Subcutaneous abdominal adipose tissue (tissue), 5 donors: ENCODE measurements around the gene SORD.
"Not testable (repeated sequence)": the region's sequence is repeated elsewhere in the genome, so short reads cannot be mapped to it uniquely, and the experiment has no call there.

Experiments
- H3K27ac ChIP-seq: one replicate; pipeline ENCODE4 v1.7.0; 2013; ENCODE audit warnings: low read depth, mild to moderate bottlenecking, inconsistent platforms, low read length, moderate library complexity
- H3K27me3 ChIP-seq, 5 donors: one replicate each; pipeline ENCODE4 v1.7.0; 2013; ENCODE audit warnings: low read length in 5 of 5, inconsistent platforms in 1 of 5; ENCODE audit not compliant: control insufficient read depth in 5 of 5, insufficient read depth in 4 of 5
- H3K36me3 ChIP-seq, 5 donors: one replicate each; pipeline ENCODE4 v1.7.0; 2013; ENCODE audit warnings: low read length in 5 of 5; ENCODE audit not compliant: control insufficient read depth in 5 of 5, insufficient read depth in 5 of 5
- H3K4me1 ChIP-seq, 5 donors: one replicate each; pipeline ENCODE4 v1.7.0; 2013; ENCODE audit warnings: low read length in 5 of 5, mild to moderate bottlenecking in 3 of 5, moderate library complexity in 1 of 5; ENCODE audit not compliant: control insufficient read depth in 5 of 5, insufficient read depth in 5 of 5
- H3K4me3 ChIP-seq, 5 donors: one replicate each; pipeline ENCODE4 v1.7.0; 2013; ENCODE audit warnings: low read length in 5 of 5, low read depth in 1 of 5
- H3K9ac ChIP-seq, 5 donors: one replicate each; pipeline ENCODE4 v1.7.0; 2013; ENCODE audit warnings: low read length in 5 of 5, mild to moderate bottlenecking in 4 of 5, moderate library complexity in 3 of 5
- H3K9me3 ChIP-seq, 5 donors: one replicate each; pipeline ENCODE4 v1.7.0; 2013; ENCODE audit warnings: low read length in 5 of 5; ENCODE audit not compliant: control insufficient read depth in 5 of 5
- donor health status: healthy.
- donor health status: healthy.
- donor health status: healthy.
- donor health status: healthy.
- donor health status: healthy.

SORD gene

GRCh38 chr15:45094358-45094730 lies 71.3 kb downstream of the SORD start:
- Histone ChIP-seq H3K27ac (no peak overlapping the region), H3K36me3 (no peaks in the 10 kb centered on the region), H3K4me3 (no peak overlapping the region), H3K9me3 (no peaks in the 10 kb centered on the region), H3K27me3 (peaks cover 0 to 5% (median 0%) of the 10 kb centered on the region in 5 donors), H3K9ac (no peak overlapping the region), H3K4me1 (no peaks in the 10 kb centered on the region)

GRCh38 chr15:45095661-45096060 lies 72.7 kb downstream of the SORD start:
- H3K27ac ChIP-seq, result no peak overlapping the region
- H3K9ac ChIP-seq, result no peak overlapping the region
- H3K4me3 ChIP-seq, result no peak overlapping the region
- H3K4me1 ChIP-seq, result no peaks in the 10 kb centered on the region
- no peaks in the 10 kb centered on the region for H3K36me3 ChIP-seq
- H3K27me3 ChIP-seq, result peaks cover 0 to 5% (median 0%) of the 10 kb centered on the region in 5 donors
- H3K9me3 ChIP-seq, result no peaks in the 10 kb centered on the region

GRCh38 chr15:45097466-45097865 lies 74.5 kb downstream of the SORD start:
- no peak overlapping the region for H3K4me3 ChIP-seq
- no peaks in the 10 kb centered on the region for H3K36me3 ChIP-seq
- H3K27me3 ChIP-seq, result peaks cover 0 to 3% (median 0%) of the 10 kb centered on the region in 5 donors
- H3K9me3 ChIP-seq, result no peaks in the 10 kb centered on the region
- H3K27ac ChIP-seq, result no peak overlapping the region
- H3K9ac ChIP-seq, result no peak overlapping the region
- H3K4me1 ChIP-seq, result no peaks in the 10 kb centered on the region

GRCh38 chr15:45099549-45100165 lies 76.7 kb downstream of the SORD start:
- Histone ChIP-seq H3K9me3 (no peaks in the 10 kb centered on the region), H3K27me3 (peaks cover 0 to under 1% (median 0%) of the 10 kb centered on the region in 5 donors)

GRCh38 chr15:45100884-45101625 lies 78.1 kb downstream of the SORD start:
- no peaks in the 10 kb centered on the region for H3K4me1 ChIP-seq

More at GRCh38 chr15:45099549-45100165, 76.7 kb downstream of the SORD start:
- H3K4me1 ChIP-seq, result no peaks in the 10 kb centered on the region
- H3K4me3 ChIP-seq, result no peak overlapping the region
- no peak overlapping the region for H3K9ac ChIP-seq
- H3K36me3 ChIP-seq, result no peaks in the 10 kb centered on the region
- no peak overlapping the region for H3K27ac ChIP-seq

GRCh38 chr15:45101749-45102148 lies 78.8 kb downstream of the SORD start:
- H3K4me3 ChIP-seq, result no peak overlapping the region
- H3K9ac ChIP-seq, result no peak overlapping the region
- peaks cover 0 to 7% (median 0%) of the 10 kb centered on the region in 5 donors for H3K27me3 ChIP-seq
- H3K9me3 ChIP-seq, result no peaks in the 10 kb centered on the region
- no peaks in the 10 kb centered on the region for H3K4me1 ChIP-seq
- no peaks in the 10 kb centered on the region for H3K36me3 ChIP-seq
- H3K27ac ChIP-seq, result no peak overlapping the region

More at GRCh38 chr15:45100884-45101625, 78.1 kb downstream of the SORD start:
- Histone ChIP-seq H3K9ac (no peak overlapping the region), H3K27me3 (no peaks in the 10 kb centered on the region), H3K9me3 (no peaks in the 10 kb centered on the region), H3K27ac (no peak overlapping the region), H3K4me3 (no peak overlapping the region), H3K36me3 (no peaks in the 10 kb centered on the region)

GRCh38 chr15:45102226-45102625 lies 79.2 kb downstream of the SORD start:
- no peak overlapping the region for H3K9ac ChIP-seq
- H3K4me1 ChIP-seq, result no peaks in the 10 kb centered on the region
- no peak overlapping the region for H3K4me3 ChIP-seq
- no peak overlapping the region for H3K27ac ChIP-seq
- no peaks in the 10 kb centered on the region for H3K9me3 ChIP-seq
- peaks cover 0 to 8% (median 0%) of the 10 kb centered on the region in 5 donors for H3K27me3 ChIP-seq
- H3K36me3 ChIP-seq, result no peaks in the 10 kb centered on the region

GRCh38 chr15:45104170-45104569 lies 81.2 kb downstream of the SORD start:
- not testable (repeated sequence) for H3K36me3 ChIP-seq, H3K9me3 ChIP-seq, H3K4me3 ChIP-seq, H3K9ac ChIP-seq, H3K4me1 ChIP-seq, H3K27ac ChIP-seq
- H3K27me3 ChIP-seq, result peaks cover 0 to 19% (median 9%) of the 10 kb centered on the region in 5 donors

GRCh38 chr15:45105586-45105985 lies 82.6 kb downstream of the SORD start:
- H3K27ac ChIP-seq, result no peak overlapping the region
- H3K9ac ChIP-seq, result no peak overlapping the region
- peaks cover 9 to 33% (median 22%) of the 10 kb centered on the region in 5 donors for H3K27me3 ChIP-seq
- no peaks in the 10 kb centered on the region for H3K4me1 ChIP-seq
- H3K4me3 ChIP-seq, result no peak overlapping the region
- H3K9me3 ChIP-seq, result no peaks in the 10 kb centered on the region
- no peaks in the 10 kb centered on the region for H3K36me3 ChIP-seq

GRCh38 chr15:45106002-45106790 lies 83.2 kb downstream of the SORD start:
- no peak overlapping the region for H3K9ac ChIP-seq
- H3K4me3 ChIP-seq, result no peak overlapping the region
- H3K27me3 ChIP-seq, result peaks cover 9 to 35% (median 22%) of the 10 kb centered on the region in 5 donors
- no peaks in the 10 kb centered on the region for H3K9me3 ChIP-seq
- H3K36me3 ChIP-seq, result no peaks in the 10 kb centered on the region
- H3K4me1 ChIP-seq, result no peaks in the 10 kb centered on the region
- no peak overlapping the region for H3K27ac ChIP-seq
